Renal cortical epithelial cell (primary cell): Measurements from ENCODE around the gene SETD3. TPM values are rescaled to one million over a fixed set of nuclear protein-coding genes. Genes with fewer than 3 reads are reported as not detected.

Experiments used
- DNase-seq: peaks from one replicate; pipeline ENCODE4 v3.0.0-alpha.2; 2011; ENCODE audit warnings: low read depth
- total RNA-seq: library from RNA; depleted of rRNA; stranded (reverse); fragments of >200 nt; gene quantifications from 2 replicates; pipeline ENCODE4 v1.2.3, GENCODE V29; 2014

SETD3 gene
- total RNA-seq, 1 donor from 2014 or later, result 85.9 TPM

DNA sequence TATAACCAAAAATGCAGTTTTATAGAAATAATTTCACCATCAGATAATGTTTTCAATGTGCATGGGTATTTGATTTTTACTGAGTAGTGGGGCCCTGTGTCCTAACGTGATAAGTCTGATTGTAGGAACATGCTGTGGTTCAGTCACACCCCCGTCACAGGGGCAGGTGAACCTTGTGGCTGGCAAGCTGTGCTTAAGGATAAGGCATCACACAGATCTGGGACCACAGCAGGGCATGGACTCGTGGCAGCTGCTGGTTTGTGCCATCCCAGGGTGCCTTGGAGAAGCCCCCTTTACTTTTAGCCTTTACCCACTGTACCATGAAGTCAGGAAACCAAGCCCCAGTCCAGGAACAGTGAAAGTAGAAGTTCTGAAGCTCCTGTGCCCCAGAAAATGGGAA lies 17.2 kb upstream of the SETD3 start:
- no peak for DNase-seq

DNA sequence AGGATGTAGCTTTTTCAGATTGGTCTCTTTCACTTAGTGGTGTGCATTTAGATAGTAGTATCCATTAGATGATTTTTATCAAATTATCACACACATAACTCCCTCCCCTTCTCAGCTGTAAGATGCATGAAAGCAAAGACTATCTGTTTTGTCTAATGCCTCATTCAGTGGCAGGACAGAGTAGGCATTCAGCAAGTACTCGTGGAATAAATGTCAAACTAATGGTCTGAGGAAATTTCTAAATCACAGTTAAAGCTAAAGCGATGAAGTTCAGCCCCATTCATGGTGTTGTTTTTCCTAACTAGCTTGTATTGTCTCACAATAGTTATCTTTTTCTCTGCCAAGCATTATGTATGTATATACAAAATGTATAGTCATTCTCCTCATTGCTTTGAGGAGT lies 16.7 kb upstream of the SETD3 start:
- no peak for DNase-seq

- DNase-seq, result no peak
Measured at GRCh38 chr14:99484106-99484505, 3.4 kb upstream of the SETD3 start.

DNA sequence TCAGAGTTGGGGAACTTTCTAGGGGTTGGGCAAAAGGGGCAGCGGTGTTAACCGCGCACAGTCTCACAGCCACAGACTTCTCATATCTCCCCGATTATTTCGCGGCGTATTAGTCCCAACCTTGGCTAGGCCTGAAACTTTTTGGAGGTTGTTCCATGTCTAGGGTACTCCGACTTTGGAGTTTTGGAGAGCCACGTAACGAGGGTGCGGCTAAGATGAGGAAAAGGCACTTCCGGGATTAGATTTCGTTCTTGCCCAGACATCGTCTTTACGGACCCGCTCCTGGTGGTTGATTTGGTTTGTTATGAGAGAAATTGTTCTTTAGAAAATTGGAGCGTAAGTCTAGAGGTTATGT lies 1.1 kb upstream of the SETD3 start:
- DNase-seq, result no peak

DNA sequence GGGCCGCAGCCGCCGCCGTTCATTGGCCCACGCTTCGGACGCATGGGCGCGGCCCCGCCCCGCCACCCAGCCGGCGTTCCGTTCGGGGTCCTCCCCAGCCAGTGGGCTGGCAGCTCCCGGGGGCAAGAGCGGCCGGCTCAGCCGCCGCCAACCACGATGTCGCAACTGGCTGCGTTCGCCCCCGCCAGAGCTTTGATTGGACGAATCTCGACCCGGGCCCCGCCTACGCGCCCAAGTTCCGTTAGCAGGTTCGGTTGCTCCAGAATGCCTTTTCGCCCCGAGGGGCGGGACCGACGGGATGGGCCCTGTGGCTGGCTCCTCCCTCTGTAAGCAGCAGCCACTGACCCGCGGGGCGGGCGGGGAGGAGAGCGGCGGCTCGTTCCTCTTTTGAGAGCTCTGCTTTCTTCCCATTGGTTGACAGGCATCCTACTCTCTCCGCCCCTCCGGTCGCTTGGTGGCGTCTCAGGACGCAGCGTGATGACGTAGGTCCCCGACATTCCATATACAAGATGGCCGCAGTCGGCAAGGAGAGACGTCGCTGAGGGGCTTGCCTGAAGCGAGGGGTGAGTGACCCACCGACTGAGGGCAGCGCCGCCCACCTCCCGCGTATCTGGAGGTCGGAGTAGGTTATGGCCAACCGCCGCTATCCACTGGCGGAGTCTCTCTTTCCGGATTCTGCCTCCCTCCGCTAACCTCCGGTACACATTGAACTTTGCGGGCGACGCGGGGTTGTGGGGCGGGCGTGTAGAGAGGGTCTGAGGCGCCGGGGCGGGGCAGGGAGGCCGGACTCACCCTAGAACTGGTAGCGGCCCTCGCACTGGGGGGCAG lies 472 bp upstream of the SETD3 start, which contains the start of gene CCNK:
Gene CCNK (plus strand): TSS at position 493 of the 828 bp plus-strand sequence. CDS start 11,269 bp downstream, outside the sequence.
- peak; percentile 98 for DNase-seq

GRCh38 chr14:99479160-99479905 lies 1.3 kb downstream of the SETD3 start:
- DNase-seq, result peak; percentile 67

DNA sequence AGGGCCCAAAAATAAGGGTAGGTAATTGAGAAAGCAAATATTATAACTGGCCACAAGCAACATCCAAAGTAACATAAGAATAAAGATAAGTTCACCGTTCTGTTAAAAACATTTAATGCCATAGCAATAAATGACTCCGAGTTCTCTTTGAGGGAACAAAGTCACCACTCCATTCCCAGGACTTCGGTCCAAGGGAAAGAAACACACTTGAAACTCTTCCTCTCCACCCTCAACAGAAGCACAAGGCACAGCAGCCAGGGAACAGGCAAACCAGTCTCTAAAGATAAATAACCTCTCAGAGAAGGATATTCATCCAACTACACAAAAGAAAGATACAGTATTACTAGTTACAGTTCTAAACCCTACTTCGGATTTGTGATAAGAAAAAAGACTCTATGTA lies 2.5 kb downstream of the SETD3 start:
- DNase-seq, result no peak

DNA sequence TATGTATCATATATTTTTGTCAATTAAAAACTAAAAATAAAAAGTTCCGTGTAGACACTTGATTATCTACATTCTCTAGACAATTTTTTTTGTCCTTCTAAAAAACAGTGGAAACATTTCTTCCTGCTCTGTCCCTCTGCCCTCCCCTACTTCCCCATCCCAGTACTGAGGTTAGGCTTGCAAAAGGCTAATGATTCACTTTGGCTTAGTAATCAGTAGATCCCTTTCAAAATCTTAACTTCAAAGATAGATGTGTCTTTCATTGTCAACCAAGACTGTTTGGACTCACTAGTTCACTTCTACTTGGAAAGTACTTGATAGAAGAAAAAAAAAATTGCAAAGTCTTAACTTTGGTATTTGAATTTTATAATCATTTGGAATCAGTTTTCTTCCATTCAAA lies 3.8 kb downstream of the SETD3 start:
- DNase-seq, result peak; percentile 88

DNA sequence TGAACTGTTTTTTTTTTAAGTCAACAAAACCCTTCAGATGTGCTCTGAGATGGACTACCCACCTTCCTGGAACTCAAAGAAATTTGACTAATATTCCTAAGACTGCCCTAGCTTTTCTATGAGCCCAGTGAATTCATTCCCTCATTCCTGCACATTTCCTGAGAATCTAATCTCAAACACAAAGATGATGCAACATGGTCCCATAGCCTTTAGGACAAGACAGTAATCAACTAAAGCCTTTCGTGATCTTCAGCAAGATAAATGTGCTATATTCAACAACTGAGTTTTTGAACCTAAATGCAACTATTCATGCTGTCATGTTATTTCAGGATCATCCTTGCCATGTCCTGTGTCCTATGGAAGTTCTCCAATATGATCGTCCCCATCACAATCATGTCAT lies 5.0 kb downstream of the SETD3 start:
- DNase-seq, result no peak

GRCh38 chr14:99475179-99475578 lies 5.5 kb downstream of the SETD3 start:
- DNase-seq, result peak; percentile 44

GRCh38 chr14:99473458-99473857 lies 7.2 kb downstream of the SETD3 start:
- no peak for DNase-seq

DNA sequence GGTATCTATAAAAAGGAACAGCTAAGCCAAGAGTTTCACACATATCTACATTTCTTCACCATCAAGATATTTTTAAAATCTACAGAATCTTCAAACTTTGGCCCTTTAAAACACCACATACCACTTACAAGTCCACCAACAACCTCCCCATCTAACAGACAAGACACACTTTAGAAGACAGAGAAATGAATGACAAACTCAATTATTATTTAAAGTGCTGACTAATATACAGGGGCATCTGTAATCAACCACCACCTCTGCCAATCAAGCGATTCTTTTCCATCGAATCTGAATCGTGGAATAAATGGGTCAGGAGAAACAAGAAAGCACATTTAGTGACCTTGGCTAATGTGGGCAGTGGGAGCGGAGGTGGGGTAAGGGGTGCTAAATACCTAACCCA lies 7.7 kb downstream of the SETD3 start:
- DNase-seq, result no peak

- DNase-seq, result no peak
Measured at GRCh38 chr14:99471731-99472130, 8.9 kb downstream of the SETD3 start.

GRCh38 chr14:99468836-99469592 lies 11.6 kb downstream of the SETD3 start:
- DNase-seq, result no peak

DNA sequence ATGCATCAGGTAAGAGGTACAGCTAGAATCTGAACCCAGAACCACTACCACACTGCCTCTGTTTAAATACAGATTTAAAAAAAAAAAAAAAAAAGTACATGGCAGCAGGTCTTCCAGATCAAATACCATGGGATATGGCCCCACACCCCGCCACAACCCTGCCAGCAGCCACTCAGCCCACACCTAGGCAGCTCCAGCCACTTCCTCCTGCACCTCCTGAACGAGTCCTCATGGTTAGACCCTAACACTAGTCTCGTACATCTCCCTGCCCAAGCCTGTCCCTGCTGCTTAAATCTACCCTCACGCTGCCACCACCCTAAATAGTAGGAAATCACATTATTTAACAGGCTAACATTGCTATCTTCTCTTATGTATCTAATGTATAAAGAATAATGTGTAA lies 12.6 kb downstream of the SETD3 start:
- DNase-seq, result no peak

GRCh38 chr14:99467336-99468078 lies 13.2 kb downstream of the SETD3 start:
- no peak for DNase-seq

- DNase-seq, result peak; percentile 58
Measured at GRCh38 chr14:99466758-99467157, 13.9 kb downstream of the SETD3 start.

DNA sequence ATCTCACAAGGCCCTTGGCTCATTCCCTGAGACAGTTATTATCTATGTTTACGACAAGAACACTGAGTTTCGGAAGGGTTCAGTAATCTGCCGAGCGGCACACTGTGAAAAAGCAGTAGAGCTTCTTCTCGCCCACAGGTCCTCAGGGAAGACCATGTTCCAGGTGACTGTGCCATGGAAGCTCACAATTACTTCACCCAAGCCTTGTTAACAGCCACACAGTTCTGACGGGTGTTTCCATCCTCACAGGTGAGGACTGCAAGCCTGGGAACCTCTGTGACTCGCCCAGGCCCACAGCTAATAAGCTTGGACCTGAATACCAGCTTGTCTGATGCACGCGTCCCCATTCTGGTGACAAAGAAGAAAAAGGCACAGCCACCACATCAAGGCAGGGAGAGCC lies 15.4 kb downstream of the SETD3 start:
- no peak for DNase-seq

DNA sequence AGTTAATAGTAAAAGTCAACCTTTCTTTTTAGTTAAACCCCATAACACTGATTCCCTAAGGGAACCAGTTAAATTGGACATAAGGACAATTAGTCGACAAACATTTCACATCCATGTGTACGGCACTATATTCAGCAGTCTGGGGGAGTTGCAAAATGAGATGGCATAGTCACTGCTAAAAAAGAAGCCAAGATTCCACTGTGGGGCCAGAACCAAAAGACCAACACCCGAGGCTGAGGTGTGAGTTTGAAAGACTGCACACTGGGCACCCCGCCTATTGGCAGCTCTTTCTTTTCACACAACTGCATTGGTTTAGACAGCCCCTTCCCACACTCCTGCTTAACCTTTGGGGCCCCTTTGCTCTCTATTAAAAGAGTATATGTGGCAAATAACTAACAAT lies 16.7 kb downstream of the SETD3 start:
- DNase-seq, result no peak

- DNase-seq, result no peak
Measured at GRCh38 chr14:99462210-99462609, 18.4 kb downstream of the SETD3 start.

DNA sequence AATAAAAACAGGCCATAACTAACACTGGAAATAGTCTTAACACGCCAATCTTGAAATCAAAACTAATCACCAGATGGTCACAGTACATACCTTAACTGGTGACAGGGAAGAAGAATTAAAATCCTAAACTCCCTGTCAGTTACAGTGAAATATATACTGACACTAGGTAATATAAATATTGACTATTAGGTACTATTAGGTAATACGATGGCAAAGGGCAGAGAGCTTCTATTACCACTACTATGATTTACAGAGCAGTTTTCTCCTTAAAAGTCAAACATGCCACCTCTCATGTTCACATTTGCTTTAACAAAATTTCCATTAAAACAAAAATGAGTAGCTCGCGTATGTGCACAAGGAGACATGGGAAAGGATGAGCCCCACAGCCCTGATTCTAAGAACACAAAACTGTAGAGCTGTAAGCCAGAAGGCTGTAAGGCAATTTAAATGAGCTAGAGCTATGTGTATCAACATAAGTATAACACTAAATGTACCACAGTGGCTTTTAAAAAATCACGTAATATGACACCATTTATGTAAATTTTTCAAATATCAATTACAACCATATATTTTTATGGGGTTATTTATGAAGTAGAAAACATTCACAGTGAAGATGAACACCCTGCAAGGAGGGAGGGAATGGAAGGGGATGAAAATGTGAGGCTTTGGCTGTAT lies 19.1 kb downstream of the SETD3 start:
- DNase-seq, result no peak
